Stimulated activated naive CD8-positive, alpha-beta T cell treated with anti-CD3 and anti-CD28 coated beads, Interleukin-15, amount 100 ng/mL, for 72 hours (primary cell): ENCODE results near the gene FLACC1.
"Not testable (repeated sequence)": the region's sequence is repeated elsewhere in the genome, so short reads cannot be mapped to it uniquely, and the experiment has no call there.

ENCODE experiments used
- ATAC-seq: fragments of 150-1000 bp; cut with Tn5 transposase; 2 replicates; pipeline ENCODE4 v1.10.0; 2021; ENCODE audit warnings: mild to moderate bottlenecking, moderate library complexity
- DNase-seq, 2 donors: peaks; one replicate each; pipeline ENCODE4 v3.0.0; 2021 to 2022
- H3K27ac Mint-ChIP-seq, 2 donors: one replicate each; pipeline ENCODE4 v1.8.0; 2022; ENCODE audit warnings: mild to moderate bottlenecking in 2 of 2, mixed read lengths in 2 of 2, moderate library complexity in 2 of 2
- H3K27me3 Mint-ChIP-seq: one replicate; pipeline ENCODE4 v1.8.0; 2022; ENCODE audit warnings: mixed read lengths
- H3K4me1 Mint-ChIP-seq: one replicate; pipeline ENCODE4 v1.8.0; 2022; ENCODE audit warnings: mild to moderate bottlenecking, mixed read lengths
- H3K4me3 Mint-ChIP-seq, 2 donors: one replicate each; pipeline ENCODE4 v1.8.0; 2022; ENCODE audit warnings: mild to moderate bottlenecking in 2 of 2, mixed read lengths in 2 of 2, moderate library complexity in 1 of 2
- H3K9me3 Mint-ChIP-seq, 2 donors: one replicate each; pipeline ENCODE4 v1.8.0; 2022; ENCODE audit warnings: mixed read lengths in 2 of 2

FLACC1 gene

GRCh38 chr2:201357221-201357620 lies at the start of gene FLACC1:
FLACC1 (minus strand) TSS chr2:201357345; CDS start chr2:201351404, 5,941 bp downstream.
- Mint-ChIP-seq H3K9me3 (peaks cover 0 to 7% of the 10 kb centered on the region in 2 donors), H3K27ac (no peak within 1 kb of the TSS), H3K4me1 (peaks cover 21% of the 10 kb centered on the region), H3K27me3 (no peaks in the 10 kb centered on the region), H3K4me3 (no peak within 1 kb of the TSS)
- no peak for DNase-seq
- ATAC-seq: no peak

GRCh38 chr2:201406077-201406662 lies 49.0 kb upstream of the FLACC1 start:
- peak; percentile 82 for ATAC-seq
- H3K27ac Mint-ChIP-seq: peak overlapping the region in 1 of 2 donors; percentile 96
- H3K4me3 Mint-ChIP-seq: peak overlapping the region; percentile 38 to 42
- no peak for DNase-seq
- H3K4me1 Mint-ChIP-seq: peaks cover 34% of the 10 kb centered on the region
- H3K9me3 Mint-ChIP-seq: peaks cover 0 to 1% of the 10 kb centered on the region in 2 donors
- H3K27me3 Mint-ChIP-seq: no peaks in the 10 kb centered on the region

- Mint-ChIP-seq H3K4me1 (peaks cover 34% of the 10 kb centered on the region), H3K4me3 (peak overlapping the region; percentile 2 to 45), H3K27ac (peak overlapping the region in 1 of 2 donors; percentile 3), H3K9me3 (no peaks in the 10 kb centered on the region), H3K27me3 (no peaks in the 10 kb centered on the region)
- ATAC-seq (peak; percentile 93), DNase-seq (peak; percentile 13 to 39)
Observed at GRCh38 chr2:201404699-201405280, 47.6 kb upstream of the FLACC1 start.

- Mint-ChIP-seq H3K4me1 (peaks cover 34% of the 10 kb centered on the region), H3K27me3 (no peaks in the 10 kb centered on the region), H3K9me3 (no peaks in the 10 kb centered on the region), H3K27ac (no peak overlapping the region), H3K4me3 (no peak overlapping the region)
- ATAC-seq (no peak), DNase-seq (no peak)
Observed at GRCh38 chr2:201403880-201404279, 46.7 kb upstream of the FLACC1 start.

- no peak for ATAC-seq
- no peak for DNase-seq
- Mint-ChIP-seq H3K4me3 (no peak overlapping the region), H3K27ac (no peak overlapping the region), H3K9me3 (no peaks in the 10 kb centered on the region), H3K4me1 (peaks cover 34% of the 10 kb centered on the region), H3K27me3 (no peaks in the 10 kb centered on the region)
Observed at GRCh38 chr2:201402651-201403562, 45.8 kb upstream of the FLACC1 start.

GRCh38 chr2:201401815-201402214 lies 44.7 kb upstream of the FLACC1 start:
- H3K4me3 Mint-ChIP-seq: no peak overlapping the region
- H3K27me3 Mint-ChIP-seq: no peaks in the 10 kb centered on the region
- H3K27ac Mint-ChIP-seq: no peak overlapping the region
- peaks cover 27% of the 10 kb centered on the region for H3K4me1 Mint-ChIP-seq
- H3K9me3 Mint-ChIP-seq: no peaks in the 10 kb centered on the region
- no peak for DNase-seq
- no peak for ATAC-seq

- H3K4me3 Mint-ChIP-seq: no peak overlapping the region
- ATAC-seq: no peak
- H3K27me3 Mint-ChIP-seq: no peaks in the 10 kb centered on the region
Observed at GRCh38 chr2:201396595-201396994, 39.5 kb upstream of the FLACC1 start.

GRCh38 chr2:201383136-201383535 lies 26.0 kb upstream of the FLACC1 start:
- peaks cover 0 to 7% of the 10 kb centered on the region in 2 donors for H3K9me3 Mint-ChIP-seq
- no peak overlapping the region for H3K27ac Mint-ChIP-seq
- DNase-seq (no peak), ATAC-seq (no peak)
- H3K4me3 Mint-ChIP-seq: no peak overlapping the region
- H3K4me1 Mint-ChIP-seq: no peaks in the 10 kb centered on the region
- H3K27me3 Mint-ChIP-seq: no peaks in the 10 kb centered on the region

More at GRCh38 chr2:201396595-201396994, 39.5 kb upstream of the FLACC1 start:
- DNase-seq: no peak
- H3K4me1 Mint-ChIP-seq: no peaks in the 10 kb centered on the region
- no peaks in the 10 kb centered on the region for H3K9me3 Mint-ChIP-seq
- no peak overlapping the region for H3K27ac Mint-ChIP-seq

- no peak overlapping the region for H3K4me3 Mint-ChIP-seq
- no peaks in the 10 kb centered on the region for H3K27me3 Mint-ChIP-seq
- peaks cover 7 to 8% of the 10 kb centered on the region in 2 donors for H3K9me3 Mint-ChIP-seq
- H3K4me1 Mint-ChIP-seq: no peaks in the 10 kb centered on the region
- ATAC-seq (no peak), DNase-seq (no peak)
- H3K27ac Mint-ChIP-seq: no peak overlapping the region
Observed at GRCh38 chr2:201378496-201379397, 21.6 kb upstream of the FLACC1 start.

- no peaks in the 10 kb centered on the region for H3K27me3 Mint-ChIP-seq
- DNase-seq (no peak), ATAC-seq (no peak)
- H3K4me1 Mint-ChIP-seq: no peaks in the 10 kb centered on the region
- H3K4me3 Mint-ChIP-seq: no peak overlapping the region
- H3K27ac Mint-ChIP-seq: no peak overlapping the region
- H3K9me3 Mint-ChIP-seq: peaks cover 7 to 8% of the 10 kb centered on the region in 2 donors
Observed at GRCh38 chr2:201377218-201377617, 20.1 kb upstream of the FLACC1 start.

GRCh38 chr2:201369775-201370174 lies 12.6 kb upstream of the FLACC1 start:
- Mint-ChIP-seq H3K4me1 (no peaks in the 10 kb centered on the region), H3K4me3 (no peak overlapping the region), H3K27me3 (no peaks in the 10 kb centered on the region), H3K9me3 (peaks cover 15 to 20% of the 10 kb centered on the region in 2 donors), H3K27ac (no peak overlapping the region)
- DNase-seq (no peak), ATAC-seq (no peak)

GRCh38 chr2:201369318-201369717 lies 12.2 kb upstream of the FLACC1 start:
- not testable (repeated sequence) for H3K27me3 Mint-ChIP-seq, DNase-seq, H3K4me1 Mint-ChIP-seq, H3K4me3 Mint-ChIP-seq, ATAC-seq, H3K27ac Mint-ChIP-seq
- peaks cover 11 to 20% of the 10 kb centered on the region in 2 donors for H3K9me3 Mint-ChIP-seq

GRCh38 chr2:201366146-201366545 lies 9.0 kb upstream of the FLACC1 start:
- Mint-ChIP-seq H3K4me1 (peaks cover 22% of the 10 kb centered on the region), H3K27ac (no peak overlapping the region), H3K27me3 (no peaks in the 10 kb centered on the region), H3K9me3 (peaks cover 8 to 20% of the 10 kb centered on the region in 2 donors), H3K4me3 (no peak overlapping the region)
- DNase-seq (no peak), ATAC-seq (no peak)

- Mint-ChIP-seq H3K27me3 (no peaks in the 10 kb centered on the region), H3K27ac (no peak overlapping the region), H3K9me3 (peaks cover 8 to 16% of the 10 kb centered on the region in 2 donors), H3K4me3 (no peak overlapping the region), H3K4me1 (peaks cover 34% of the 10 kb centered on the region)
- ATAC-seq (peak; percentile 86), DNase-seq (peak; percentile 35 to 39)
Observed at GRCh38 chr2:201363857-201364560, 6.9 kb upstream of the FLACC1 start.
